Panc1 (cell line): ENCODE measurements around the gene SH3PXD2B. TPM values are rescaled to one million over a fixed set of nuclear protein-coding genes. Genes with fewer than 3 reads are reported as not detected.

Experiments
- ATAC-seq: fragments of 200-7000 bp; cut with Tn5 transposase; 2 replicates; pipeline ENCODE4 v1.9.1; 2020; ENCODE audit warnings: mild to moderate bottlenecking, moderate library complexity
- BruUV-seq: library from RNA; stranded (reverse); fragments of 400-500 nt; replicated peaks from 2 replicates; lab custom pipeline; 2021; lab: Mats Ljungman, UMichigan
- CTCF ChIA-PET: fragments of 300-600 bp; sonication (Branson Sonifier 250); formaldehyde crosslinking; loops from one replicate; lab custom pipeline; 2022; ENCODE audit warnings: antibody characterized with exemption; lab: Charles Lee
- POLR2A ChIA-PET: fragments of 300-600 bp; sonication (Branson Sonifier 250); formaldehyde crosslinking; loops from one replicate; lab custom pipeline; 2022; ENCODE audit warnings: antibody characterized with exemption; lab: Charles Lee
- DNase-seq: peaks from one replicate; pipeline ENCODE4 v3.0.0-alpha.2; 2010; ENCODE audit warnings: low read depth, low spot score
- H3K27ac ChIP-seq: 2 replicates; pipeline ENCODE4 v1.5.1; 2011; ENCODE audit warnings: mild to moderate bottlenecking, low read length, inconsistent platforms
- H3K27me3 ChIP-seq: fragments of 200-500 bp; sonication (Bioruptor generic); 2 replicates; pipeline ENCODE4 v1.6.0; 2014; ENCODE audit warnings: low read length, inconsistent platforms; ENCODE audit not compliant: control insufficient read depth, insufficient read depth
- H3K36me3 ChIP-seq: fragments of 200-500 bp; sonication (Bioruptor generic); 2 replicates; pipeline ENCODE4 v1.5.1; 2014; ENCODE audit warnings: inconsistent platforms, mild to moderate bottlenecking, low read length, moderate library complexity; ENCODE audit not compliant: control insufficient read depth, insufficient read depth
- H3K4me1 ChIP-seq: 2 replicates; pipeline ENCODE4 v1.5.1; 2011; ENCODE audit warnings: inconsistent platforms, mild to moderate bottlenecking, low read length, moderate library complexity; ENCODE audit not compliant: control insufficient read depth, insufficient read depth
- H3K4me3 ChIP-seq, 2 experiments: 2 replicates each; pipeline ENCODE4 v1.5.1; 2011 to 2012; ENCODE audit warnings: low read depth in 2 of 2, low read length in 2 of 2, mild to moderate bottlenecking in 2 of 2, inconsistent platforms in 1 of 2, moderate library complexity in 1 of 2
- H3K9me3 ChIP-seq: fragments of 200-500 bp; sonication (Bioruptor generic); 2 replicates; pipeline ENCODE4 v1.5.1; 2014; ENCODE audit warnings: low read depth, mild to moderate bottlenecking, inconsistent platforms, low read length, moderate library complexity; ENCODE audit not compliant: control insufficient read depth, insufficient read depth
- POLR2AphosphoS5 ChIP-seq: IDR thresholded peaks from 2 replicates; pipeline ENCODE4 v1.6.1; 2012; ENCODE audit warnings: mild to moderate bottlenecking, low read depth, low read length, moderate library complexity
- SIN3A ChIP-seq: IDR thresholded peaks from 2 replicates; pipeline ENCODE4 v1.6.1; 2012; ENCODE audit warnings: low read depth, mild to moderate bottlenecking, low read length, moderate library complexity, borderline replicate concordance; ENCODE audit not compliant: insufficient read depth
- TCF7L2 ChIP-seq: IDR thresholded peaks from 2 replicates; pipeline ENCODE4 v1.6.1; 2011; ENCODE audit warnings: mild to moderate bottlenecking, low read depth, low read length, inconsistent platforms
- in situ Hi-C: cut with HindIII; loops from 2 replicates; pipeline ENCODE4 v1.10.0; 2016; ENCODE audit warnings: low sequenced_read_pairs, low pct_unique_long_range_greater_than_20kb
- intact Hi-C: fragments of 100-400 bp; cut with micrococcal nuclease; formaldehyde crosslinking; loops from one replicate; pipeline ENCODE4 v1.10.0; 2022; ENCODE audit not compliant: unreplicated experiment
- total RNA-seq: library from RNA; stranded (reverse); gene quantifications from one replicate; pipeline ENCODE4 v1.2.1, GENCODE V29; 2021; ENCODE audit not compliant: unreplicated experiment
- TF ChIP-seq, protein P1 (sequence below): fragments of 450-650 bp; IDR thresholded peaks from 2 replicates; pipeline ENCODE4 v1.5.1; 2017; ENCODE audit warnings: mild to moderate bottlenecking
- TF ChIP-seq, protein P2 (sequence below), 2 experiments: IDR thresholded peaks; 2 replicates each; pipeline ENCODE4 v1.6.1; 2011 to 2012; ENCODE audit warnings: low read depth in 2 of 2, control low read depth in 1 of 2, low read length in 1 of 2, mild to moderate bottlenecking in 1 of 2, moderate library complexity in 1 of 2; ENCODE audit not compliant: insufficient read depth in 1 of 2

The SH3PXD2B gene
- total RNA-seq, 1 experiment from 2014 or later = 39.7 TPM

DNA sequence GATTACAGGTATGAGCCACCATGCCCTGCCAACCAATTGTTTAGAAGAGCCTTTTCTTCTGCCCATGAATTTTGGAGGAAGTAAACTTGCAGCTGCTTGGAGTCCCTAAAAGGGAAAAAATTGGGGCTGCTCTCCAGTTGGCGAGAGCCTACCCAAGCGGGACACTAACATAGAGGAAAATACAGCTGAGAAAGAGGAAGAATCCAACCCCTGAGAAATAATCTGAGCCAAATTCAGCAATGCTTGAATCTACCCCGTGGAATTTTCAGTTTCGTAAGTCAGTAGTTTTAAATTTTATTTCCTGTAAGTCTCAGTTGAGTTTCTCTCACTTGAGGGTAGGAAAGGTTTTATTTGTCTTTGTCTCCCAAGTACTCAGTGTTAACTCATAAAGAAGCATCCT lies 140.4 kb downstream of the SH3PXD2B start:
- DNase-seq (no peak), ATAC-seq (no peak)
- no TSS peak for BruUV-seq
- peaks cover 14% of the 10 kb centered on the region for H3K4me1 ChIP-seq
- CTCF ChIA-PET = interaction anchor here (0.7 kb wide), 1 partner anchor 285 kb away, joined by 3 read pairs; no protein-coding TSS in a partner anchor
- TF ChIP-seq, protein P1, sequence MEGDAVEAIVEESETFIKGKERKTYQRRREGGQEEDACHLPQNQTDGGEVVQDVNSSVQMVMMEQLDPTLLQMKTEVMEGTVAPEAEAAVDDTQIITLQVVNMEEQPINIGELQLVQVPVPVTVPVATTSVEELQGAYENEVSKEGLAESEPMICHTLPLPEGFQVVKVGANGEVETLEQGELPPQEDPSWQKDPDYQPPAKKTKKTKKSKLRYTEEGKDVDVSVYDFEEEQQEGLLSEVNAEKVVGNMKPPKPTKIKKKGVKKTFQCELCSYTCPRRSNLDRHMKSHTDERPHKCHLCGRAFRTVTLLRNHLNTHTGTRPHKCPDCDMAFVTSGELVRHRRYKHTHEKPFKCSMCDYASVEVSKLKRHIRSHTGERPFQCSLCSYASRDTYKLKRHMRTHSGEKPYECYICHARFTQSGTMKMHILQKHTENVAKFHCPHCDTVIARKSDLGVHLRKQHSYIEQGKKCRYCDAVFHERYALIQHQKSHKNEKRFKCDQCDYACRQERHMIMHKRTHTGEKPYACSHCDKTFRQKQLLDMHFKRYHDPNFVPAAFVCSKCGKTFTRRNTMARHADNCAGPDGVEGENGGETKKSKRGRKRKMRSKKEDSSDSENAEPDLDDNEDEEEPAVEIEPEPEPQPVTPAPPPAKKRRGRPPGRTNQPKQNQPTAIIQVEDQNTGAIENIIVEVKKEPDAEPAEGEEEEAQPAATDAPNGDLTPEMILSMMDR = no peak
- TF ChIP-seq, protein P2, sequence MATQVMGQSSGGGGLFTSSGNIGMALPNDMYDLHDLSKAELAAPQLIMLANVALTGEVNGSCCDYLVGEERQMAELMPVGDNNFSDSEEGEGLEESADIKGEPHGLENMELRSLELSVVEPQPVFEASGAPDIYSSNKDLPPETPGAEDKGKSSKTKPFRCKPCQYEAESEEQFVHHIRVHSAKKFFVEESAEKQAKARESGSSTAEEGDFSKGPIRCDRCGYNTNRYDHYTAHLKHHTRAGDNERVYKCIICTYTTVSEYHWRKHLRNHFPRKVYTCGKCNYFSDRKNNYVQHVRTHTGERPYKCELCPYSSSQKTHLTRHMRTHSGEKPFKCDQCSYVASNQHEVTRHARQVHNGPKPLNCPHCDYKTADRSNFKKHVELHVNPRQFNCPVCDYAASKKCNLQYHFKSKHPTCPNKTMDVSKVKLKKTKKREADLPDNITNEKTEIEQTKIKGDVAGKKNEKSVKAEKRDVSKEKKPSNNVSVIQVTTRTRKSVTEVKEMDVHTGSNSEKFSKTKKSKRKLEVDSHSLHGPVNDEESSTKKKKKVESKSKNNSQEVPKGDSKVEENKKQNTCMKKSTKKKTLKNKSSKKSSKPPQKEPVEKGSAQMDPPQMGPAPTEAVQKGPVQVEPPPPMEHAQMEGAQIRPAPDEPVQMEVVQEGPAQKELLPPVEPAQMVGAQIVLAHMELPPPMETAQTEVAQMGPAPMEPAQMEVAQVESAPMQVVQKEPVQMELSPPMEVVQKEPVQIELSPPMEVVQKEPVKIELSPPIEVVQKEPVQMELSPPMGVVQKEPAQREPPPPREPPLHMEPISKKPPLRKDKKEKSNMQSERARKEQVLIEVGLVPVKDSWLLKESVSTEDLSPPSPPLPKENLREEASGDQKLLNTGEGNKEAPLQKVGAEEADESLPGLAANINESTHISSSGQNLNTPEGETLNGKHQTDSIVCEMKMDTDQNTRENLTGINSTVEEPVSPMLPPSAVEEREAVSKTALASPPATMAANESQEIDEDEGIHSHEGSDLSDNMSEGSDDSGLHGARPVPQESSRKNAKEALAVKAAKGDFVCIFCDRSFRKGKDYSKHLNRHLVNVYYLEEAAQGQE (IDR thresholded peaks at IDR 0.05; ENCODE audit: insufficient read depth in 1 of 2, low read depth in 2 of 2, low read length in 1 of 2) = no peak
- TF ChIP-seq TCF7L2 (no peak), POLR2AphosphoS5 (no peak), SIN3A (no peak)
- in situ Hi-C loops (no loop called here), intact Hi-C loops (no loop called here)
- no peaks in the 10 kb centered on the region for H3K36me3 ChIP-seq
- no peaks in the 10 kb centered on the region for H3K9me3 ChIP-seq
- POLR2A ChIA-PET = interaction anchor here (0.7 kb wide), 1 partner anchor 11 kb away, joined by 3 read pairs; no protein-coding TSS in a partner anchor
- no peaks in the 10 kb centered on the region for H3K27me3 ChIP-seq
- peak overlapping the region; percentile 77 for H3K27ac ChIP-seq
- H3K4me3 ChIP-seq = no peak overlapping the region

DNA sequence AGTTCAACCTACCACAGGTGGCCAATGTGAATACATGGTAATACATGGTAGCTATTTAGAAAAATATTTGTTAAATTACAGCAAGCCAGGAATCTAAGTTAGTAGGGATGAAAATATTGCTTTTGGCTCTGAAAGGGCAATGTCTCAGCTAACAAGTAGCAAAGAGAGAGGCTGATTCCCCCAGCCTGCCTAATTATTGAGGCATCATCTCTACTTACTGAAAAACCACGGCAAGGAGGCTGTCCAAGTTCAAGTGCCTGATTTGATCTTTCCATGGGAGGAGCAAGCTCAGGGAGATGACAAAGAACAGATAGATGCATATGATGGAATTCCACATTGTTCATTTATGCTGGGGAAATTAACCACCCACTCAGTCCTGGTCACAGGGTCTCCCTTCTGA lies 142.0 kb downstream of the SH3PXD2B start:
- H3K27me3 ChIP-seq = no peaks in the 10 kb centered on the region
- H3K27ac ChIP-seq = peak overlapping the region; percentile 34; the same call in 1 of the 2 replicates
- peaks cover 14% of the 10 kb centered on the region for H3K4me1 ChIP-seq
- in situ Hi-C loops = no loop called here
- H3K9me3 ChIP-seq = no peaks in the 10 kb centered on the region
- no TSS peak for BruUV-seq
- no peaks in the 10 kb centered on the region for H3K36me3 ChIP-seq
- POLR2A ChIA-PET = no interaction called here
- H3K4me3 ChIP-seq = no peak overlapping the region
- CTCF ChIA-PET = no interaction called here
- ATAC-seq = no peak
- no peak for DNase-seq
- TF ChIP-seq POLR2AphosphoS5 (no peak), TCF7L2 (no peak), SIN3A (no peak)
- TF ChIP-seq, protein P2 (IDR thresholded peaks at IDR 0.05; ENCODE audit: insufficient read depth in 1 of 2, low read depth in 2 of 2, low read length in 1 of 2) = no peak
- TF ChIP-seq, protein P1 = no peak
- intact Hi-C loops = no loop called here
